Calu3 (cell line): Measurements from ENCODE around the gene SMAD1. TPM values are rescaled to one million over a fixed set of nuclear protein-coding genes. Genes with fewer than 3 reads are reported as not detected.
A peak's percentile ranks its signal among the peaks of the same experiment; 100 is the strongest.

ENCODE experiments used
- BruUV-seq: library from RNA; stranded (reverse); fragments of 400-500 nt; replicated peaks from 2 replicates; lab custom pipeline; 2021; lab: Mats Ljungman, UMichigan
- CTCF ChIA-PET: fragments of 300-600 bp; sonication (Branson Sonifier 250); formaldehyde crosslinking; loops from one replicate; lab custom pipeline; 2022; ENCODE audit warnings: antibody characterized with exemption; lab: Charles Lee
- DNase-seq: peaks from one replicate; pipeline ENCODE4 v3.0.0; 2022
- H3K27ac Mint-ChIP-seq: one replicate; pipeline ENCODE4 v1.8.0; 2022; ENCODE audit warnings: mixed read lengths; ENCODE audit not compliant: unreplicated experiment
- H3K27me3 Mint-ChIP-seq: one replicate; pipeline ENCODE4 v1.8.0; 2022; ENCODE audit warnings: mixed read lengths; ENCODE audit not compliant: unreplicated experiment
- H3K36me3 Mint-ChIP-seq: one replicate; pipeline ENCODE4 v1.8.0; 2022; ENCODE audit warnings: mild to moderate bottlenecking, moderate library complexity, mixed read lengths; ENCODE audit not compliant: insufficient read depth, unreplicated experiment
- H3K4me1 Mint-ChIP-seq: one replicate; pipeline ENCODE4 v1.8.0; 2022; ENCODE audit warnings: mild to moderate bottlenecking, low read depth, mixed read lengths; ENCODE audit not compliant: unreplicated experiment
- H3K4me3 Mint-ChIP-seq: one replicate; pipeline ENCODE4 v1.8.0; 2022; ENCODE audit warnings: mild to moderate bottlenecking, low read depth, moderate library complexity, mixed read lengths; ENCODE audit not compliant: unreplicated experiment
- H3K9me3 Mint-ChIP-seq: one replicate; pipeline ENCODE4 v1.8.0; 2022; ENCODE audit warnings: low read depth, mixed read lengths; ENCODE audit not compliant: unreplicated experiment
- intact Hi-C: fragments of 100-400 bp; cut with micrococcal nuclease; formaldehyde crosslinking; loops from one replicate; pipeline ENCODE4 v1.10.0; 2022; ENCODE audit not compliant: unreplicated experiment
- total RNA-seq: library from RNA; stranded (reverse); gene quantifications from 2 replicates; pipeline ENCODE4 v1.2.3, GENCODE V29; 2022
- TF ChIP-seq, protein P1 (sequence below): fragments of 200-600 bp; IDR thresholded peaks from one replicate; pipeline ENCODE4 v1.8.0; 2022; ENCODE audit warnings: antibody characterized with exemption; ENCODE audit not compliant: unreplicated experiment

Gene SMAD1
- total RNA-seq, 1 experiment from 2014 or later: 15.3 TPM

- Mint-ChIP-seq H3K27me3 (no peaks in the 10 kb centered on the region), H3K27ac (no peak overlapping the region), H3K36me3 (no peaks in the 10 kb centered on the region), H3K4me3 (no peak overlapping the region), H3K4me1 (peaks cover 7% of the 10 kb centered on the region), H3K9me3 (no peaks in the 10 kb centered on the region)
- BruUV-seq: no TSS peak
- DNase-seq: no peak
- intact Hi-C loops: loop anchor here (10.0 kb wide), 1 partner anchor 112 kb away; the partner anchor contains the start of gene MMAA
- TF ChIP-seq, protein P1, sequence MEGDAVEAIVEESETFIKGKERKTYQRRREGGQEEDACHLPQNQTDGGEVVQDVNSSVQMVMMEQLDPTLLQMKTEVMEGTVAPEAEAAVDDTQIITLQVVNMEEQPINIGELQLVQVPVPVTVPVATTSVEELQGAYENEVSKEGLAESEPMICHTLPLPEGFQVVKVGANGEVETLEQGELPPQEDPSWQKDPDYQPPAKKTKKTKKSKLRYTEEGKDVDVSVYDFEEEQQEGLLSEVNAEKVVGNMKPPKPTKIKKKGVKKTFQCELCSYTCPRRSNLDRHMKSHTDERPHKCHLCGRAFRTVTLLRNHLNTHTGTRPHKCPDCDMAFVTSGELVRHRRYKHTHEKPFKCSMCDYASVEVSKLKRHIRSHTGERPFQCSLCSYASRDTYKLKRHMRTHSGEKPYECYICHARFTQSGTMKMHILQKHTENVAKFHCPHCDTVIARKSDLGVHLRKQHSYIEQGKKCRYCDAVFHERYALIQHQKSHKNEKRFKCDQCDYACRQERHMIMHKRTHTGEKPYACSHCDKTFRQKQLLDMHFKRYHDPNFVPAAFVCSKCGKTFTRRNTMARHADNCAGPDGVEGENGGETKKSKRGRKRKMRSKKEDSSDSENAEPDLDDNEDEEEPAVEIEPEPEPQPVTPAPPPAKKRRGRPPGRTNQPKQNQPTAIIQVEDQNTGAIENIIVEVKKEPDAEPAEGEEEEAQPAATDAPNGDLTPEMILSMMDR: no peak
- CTCF ChIA-PET: no interaction called here
These were observed 21.2 kb downstream of the SMAD1 start for GRCh38 chr4:145502809-145503208.

GRCh38 chr4:145503486-145504072 lies 21.9 kb downstream of the SMAD1 start:
- Mint-ChIP-seq H3K4me1 (peaks cover 12% of the 10 kb centered on the region), H3K27ac (no peak overlapping the region), H3K4me3 (no peak overlapping the region), H3K9me3 (no peaks in the 10 kb centered on the region), H3K36me3 (no peaks in the 10 kb centered on the region), H3K27me3 (no peaks in the 10 kb centered on the region)
- intact Hi-C loops: loop anchor here (10.0 kb wide), 1 partner anchor 111 kb away; the partner anchor contains the start of gene MMAA
- no TSS peak for BruUV-seq
- no peak for DNase-seq
- CTCF ChIA-PET: no interaction called here
- TF ChIP-seq, protein P1: no peak

GRCh38 chr4:145505995-145506394 lies 24.3 kb downstream of the SMAD1 start:
- Mint-ChIP-seq H3K27ac (no peak overlapping the region), H3K4me3 (no peak overlapping the region), H3K4me1 (peaks cover 12% of the 10 kb centered on the region), H3K27me3 (no peaks in the 10 kb centered on the region), H3K9me3 (no peaks in the 10 kb centered on the region), H3K36me3 (no peaks in the 10 kb centered on the region)
- TF ChIP-seq, protein P1: no peak
- no TSS peak for BruUV-seq
- DNase-seq: no peak
- intact Hi-C loops: loop anchor here (10.0 kb wide), 1 partner anchor 109 kb away; the partner anchor contains the start of gene MMAA
- CTCF ChIA-PET: no interaction called here

DNA sequence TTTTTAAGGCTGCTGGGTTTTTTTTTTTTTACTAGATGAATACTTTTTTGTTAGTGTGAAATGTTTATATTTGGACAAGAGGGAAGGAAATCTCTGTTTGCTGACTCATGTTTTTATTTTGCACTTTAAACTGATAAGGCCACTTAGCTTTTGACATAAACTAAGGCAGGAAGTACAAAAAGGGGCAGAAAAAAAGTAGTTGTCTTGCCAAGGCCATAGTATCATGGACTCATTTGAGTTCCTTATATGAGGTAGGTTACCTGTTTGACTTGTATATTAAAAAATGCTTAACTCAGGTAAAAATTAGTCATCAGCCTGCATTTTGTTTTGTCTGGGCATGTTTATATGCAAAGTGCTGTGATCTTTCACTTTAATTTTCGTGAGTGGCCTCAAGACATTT lies 26.0 kb downstream of the SMAD1 start:
- no peak for DNase-seq
- CTCF ChIA-PET: interaction anchor here (0.7 kb wide), 1 partner anchor 11 kb away, joined by 3 read pairs; no protein-coding TSS in a partner anchor
- TF ChIP-seq, protein P1: no peak
- Mint-ChIP-seq H3K36me3 (no peaks in the 10 kb centered on the region), H3K27ac (peak overlapping the region; percentile 52), H3K27me3 (no peaks in the 10 kb centered on the region), H3K9me3 (peaks cover 3% of the 10 kb centered on the region), H3K4me3 (peak overlapping the region; percentile 17), H3K4me1 (peaks cover 12% of the 10 kb centered on the region)
- intact Hi-C loops: loop anchor here (10.0 kb wide), 1 partner anchor 107 kb away; the partner anchor contains the start of gene MMAA
- no TSS peak for BruUV-seq
